Stimulated activated CD8-positive, alpha-beta memory T cell treated with anti-CD3 and anti-CD28 coated beads, Interleukin-2, amount 100 ng/mL, for 48 hours (primary cell): ENCODE results near the gene NOLC1.

Experiments
- DNase-seq, 2 donors: peaks; one replicate each; pipeline ENCODE4 v3.0.0-alpha.2; 2020; ENCODE audit warnings: low read depth in 2 of 2

Gene NOLC1

DNA sequence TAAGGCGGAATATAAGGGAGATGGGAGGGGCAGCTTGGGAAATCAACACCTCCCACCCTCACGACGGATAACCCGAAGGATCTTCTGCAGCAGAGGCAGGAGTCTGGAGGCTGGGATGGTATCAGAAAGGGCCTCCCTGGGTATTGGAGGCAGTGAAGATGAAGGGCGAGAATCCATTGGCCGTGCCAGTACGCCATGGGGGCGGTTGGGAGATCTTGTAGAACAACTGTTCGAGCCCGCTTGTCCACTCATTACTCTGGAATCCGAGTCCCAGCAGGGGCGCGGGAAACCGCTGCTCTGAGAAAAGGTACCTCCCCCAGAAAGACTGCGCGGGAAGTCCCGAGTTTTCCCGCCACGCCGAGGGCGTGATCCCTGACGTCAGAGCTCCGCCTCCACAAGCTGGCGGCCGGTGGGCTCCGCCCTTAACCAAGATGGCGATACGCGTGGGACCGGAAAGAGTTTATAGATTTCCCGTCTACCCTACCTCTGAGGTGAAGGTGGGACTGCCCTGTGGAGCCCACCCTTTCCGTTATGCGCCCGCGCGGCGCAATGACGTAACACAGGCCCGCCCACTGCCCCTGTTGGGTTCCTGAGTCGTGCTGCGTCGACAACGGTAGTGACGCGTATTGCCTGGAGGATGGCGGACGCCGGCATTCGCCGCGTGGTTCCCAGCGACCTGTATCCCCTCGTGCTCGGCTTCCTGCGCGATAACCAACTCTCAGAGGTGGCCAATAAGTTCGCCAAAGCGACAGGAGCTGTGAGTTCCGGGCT is at the start of gene NOLC1:
NOLC1 (plus strand) TSS at position 616 of the 771 bp plus-strand sequence; CDS start at position 638, 22 bp downstream.
- DNase-seq = peak; percentile 99 to 100

DNA sequence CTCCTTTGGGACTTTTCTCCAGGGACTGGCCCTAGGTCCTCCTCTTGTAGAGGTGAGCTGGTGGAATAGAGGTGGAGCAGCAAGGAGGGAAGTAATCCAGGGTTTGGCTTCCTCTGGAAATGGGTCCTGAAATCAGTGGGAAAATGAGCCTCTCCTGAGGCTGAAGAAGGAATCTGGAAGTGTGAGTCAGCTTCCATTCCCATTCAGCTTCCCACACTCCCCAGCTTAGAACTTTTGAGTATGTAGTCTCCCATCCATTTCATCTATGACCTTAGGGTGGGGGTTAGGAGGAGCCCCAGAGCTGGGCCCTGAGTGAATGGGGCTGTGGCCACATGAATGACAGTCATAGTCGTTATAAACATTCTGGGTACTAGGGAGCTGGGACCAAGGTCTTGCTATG is 49.8 kb upstream of the NOLC1 start:
- DNase-seq = no peak

- no peak for DNase-seq
These were observed 45.2 kb upstream of the NOLC1 start for GRCh38 chr10:102106998-102107397.

DNA sequence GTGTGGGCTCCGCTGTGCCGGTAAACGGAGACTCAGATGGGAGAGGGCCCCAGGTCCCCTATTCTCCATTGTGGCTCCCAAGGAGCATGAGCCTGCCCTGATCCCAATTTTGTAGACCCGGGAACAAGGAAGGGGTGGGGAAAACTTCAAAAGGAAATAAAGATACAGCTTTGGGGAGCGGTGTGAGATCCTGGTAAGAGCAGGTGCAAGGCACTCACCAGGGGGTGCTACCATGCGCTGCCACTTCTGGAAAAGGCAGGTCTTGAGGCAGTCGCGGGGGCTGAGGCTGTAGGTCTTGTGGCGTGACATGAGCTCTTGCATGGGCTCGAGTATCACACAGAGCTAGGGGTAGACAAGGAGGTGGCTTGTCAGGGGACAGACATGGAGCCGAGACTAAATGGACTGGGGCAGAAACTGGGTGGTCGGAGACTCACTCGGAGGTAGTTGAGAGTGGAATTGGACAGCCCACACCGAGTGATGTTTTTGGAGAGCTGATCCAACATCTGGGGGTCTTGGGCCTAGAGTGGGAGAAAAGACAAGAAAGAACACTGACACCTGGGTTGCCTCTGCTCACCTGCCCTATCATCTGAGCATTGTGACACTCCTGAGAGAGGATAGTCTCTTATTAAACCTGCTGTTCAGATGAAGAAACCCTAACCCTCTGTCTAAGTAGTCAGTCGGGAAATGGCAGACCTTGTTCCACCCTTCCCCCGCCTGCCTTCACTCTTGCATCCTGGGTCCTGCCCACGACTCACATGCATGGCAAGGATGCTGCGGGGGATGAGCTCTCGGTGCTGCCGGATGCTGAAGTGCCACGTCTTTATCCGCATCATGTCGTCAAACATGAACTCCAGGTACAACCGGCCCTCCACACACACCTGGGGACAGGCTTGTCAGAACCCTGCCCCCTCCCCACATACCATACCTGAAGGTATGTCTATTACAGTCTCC is 42.7 kb upstream of the NOLC1 start:
- no peak for DNase-seq

DNA sequence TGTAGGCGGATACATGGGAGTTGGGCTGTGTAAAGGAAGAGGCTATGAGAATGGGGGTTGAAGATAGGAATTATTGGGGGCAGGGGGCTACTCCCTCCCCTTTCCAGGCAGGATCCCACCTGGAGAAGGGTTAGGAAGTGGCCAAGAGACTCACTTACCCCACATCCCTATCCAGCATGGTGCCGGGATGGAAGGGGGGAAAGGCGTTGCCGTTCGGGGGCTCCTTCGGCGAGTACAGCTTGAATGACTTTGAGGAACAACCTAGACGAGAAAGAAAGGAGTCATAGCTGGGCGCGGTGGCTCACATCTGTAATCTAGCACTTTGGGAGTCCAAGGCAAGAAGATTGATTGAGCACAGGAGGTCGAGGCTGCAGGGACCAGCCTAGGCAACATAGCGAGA is 40.9 kb upstream of the NOLC1 start:
- DNase-seq = no peak

GRCh38 chr10:102112210-102112817 is 39.9 kb upstream of the NOLC1 start:
- DNase-seq = no peak

DNA sequence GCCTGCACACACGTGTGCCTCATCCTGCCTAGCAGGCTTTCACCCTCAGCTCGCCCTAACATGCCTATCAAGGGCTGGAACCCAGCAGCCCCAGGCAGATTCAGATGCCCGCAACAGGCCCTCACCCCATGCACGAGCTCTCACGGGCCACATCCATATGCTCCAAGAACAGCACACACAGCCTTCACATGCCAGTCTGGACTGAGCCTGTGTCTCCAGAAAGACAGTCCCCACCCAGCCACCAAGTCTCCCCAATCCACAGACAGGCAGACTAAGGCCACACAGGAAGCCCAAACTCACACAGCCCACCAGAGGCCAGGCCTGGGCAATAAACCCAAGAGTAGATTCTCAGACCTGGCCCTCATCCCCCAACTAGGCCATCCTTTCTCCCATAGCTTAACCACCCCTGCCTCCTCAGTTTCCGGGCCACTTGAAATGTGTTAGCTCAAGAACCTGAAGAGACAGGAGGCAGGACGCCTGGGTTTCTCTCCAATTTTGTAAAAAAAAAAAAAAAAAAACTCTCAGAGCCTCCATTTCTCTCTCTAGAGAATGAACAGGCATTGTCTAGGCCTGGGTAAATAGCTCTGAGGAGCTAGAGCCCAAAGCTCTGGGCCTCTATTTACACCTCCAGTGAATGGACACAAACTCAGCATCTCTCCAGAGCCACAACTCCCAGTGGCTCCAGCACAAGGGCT is 38.8 kb upstream of the NOLC1 start:
- DNase-seq = no peak

DNA sequence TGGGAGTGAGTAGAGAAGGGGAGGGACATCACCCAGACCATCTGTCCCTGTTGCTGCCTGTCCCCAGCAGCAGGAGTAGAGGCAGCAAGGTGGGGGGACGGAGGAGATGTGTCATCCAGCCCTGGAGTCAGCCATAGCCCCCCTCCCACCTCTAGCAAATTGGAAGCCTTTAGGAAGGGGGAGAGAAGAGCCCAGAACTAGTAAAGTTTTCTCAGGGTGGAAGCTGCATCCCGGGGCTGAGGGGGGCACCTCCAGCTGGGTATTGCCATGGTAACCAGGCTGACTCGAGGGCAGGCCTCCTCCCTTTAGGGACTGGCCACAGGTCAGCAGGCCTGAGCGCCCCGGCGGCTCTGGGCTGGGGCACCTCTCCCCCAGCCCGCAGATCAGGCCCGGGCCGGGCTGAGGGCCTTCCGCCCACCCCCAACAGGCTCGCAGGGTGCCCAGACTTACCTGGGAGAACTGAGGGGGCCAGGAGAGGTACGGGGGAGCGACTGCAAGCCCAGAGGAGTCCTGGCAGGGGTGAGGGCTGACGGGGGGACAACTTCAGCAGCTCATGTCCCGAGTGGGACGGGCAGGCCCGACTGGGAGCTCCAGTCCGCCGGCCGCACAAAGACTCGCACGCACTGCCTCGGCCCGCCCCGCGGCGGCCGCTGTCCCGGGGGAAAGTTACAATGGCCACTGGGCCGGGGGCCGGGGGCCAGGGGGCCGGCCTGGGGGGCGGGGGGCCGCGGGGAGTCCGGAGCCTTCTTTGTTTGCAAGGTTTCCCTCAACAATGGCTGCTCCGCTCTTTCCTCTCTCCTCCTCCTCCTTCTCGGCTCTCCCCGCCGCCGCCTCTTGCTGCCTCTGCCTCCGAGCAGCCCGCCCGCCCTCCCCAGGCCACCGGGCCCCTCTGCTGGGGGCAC is 38.0 kb upstream of the NOLC1 start:
- no peak for DNase-seq

DNA sequence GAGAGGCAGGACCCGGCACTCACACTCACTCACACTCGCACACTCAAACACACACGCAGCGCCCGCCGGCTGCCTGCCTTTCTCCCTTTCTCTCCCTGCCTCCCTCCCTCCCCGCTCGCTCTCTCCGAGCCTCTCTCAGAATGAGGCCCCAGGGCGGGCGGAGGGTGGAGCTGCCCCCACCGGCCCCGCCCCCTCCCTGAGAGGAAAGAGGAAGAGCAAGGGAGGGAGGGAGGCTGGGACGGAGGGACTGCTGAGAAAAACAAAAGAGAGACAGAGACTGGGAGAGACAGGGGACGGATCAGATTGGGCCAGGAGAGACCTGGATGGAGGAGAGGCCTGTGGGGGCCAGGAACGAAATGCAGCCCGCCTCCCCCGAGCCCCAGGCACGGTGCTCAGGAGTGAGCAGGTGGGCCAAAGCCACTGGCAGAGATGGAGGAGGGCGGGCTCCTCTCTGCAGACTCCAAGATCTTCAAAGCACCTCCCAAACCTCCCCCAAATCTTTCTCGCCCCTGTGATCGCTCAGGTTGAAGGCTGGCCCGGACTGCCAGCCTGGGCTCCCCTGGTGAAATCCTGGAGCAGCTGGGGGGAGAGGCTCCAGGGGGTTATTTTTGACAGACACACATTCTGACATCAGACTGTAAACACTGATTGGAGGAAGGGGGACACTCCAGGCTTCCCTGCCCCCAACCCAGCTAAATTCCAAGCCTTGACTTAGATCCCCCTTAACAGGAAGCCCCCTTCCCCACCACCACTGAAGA is 37.1 kb upstream of the NOLC1 start:
- peak; percentile 86 to 87 for DNase-seq

GRCh38 chr10:102115775-102116174 is 36.4 kb upstream of the NOLC1 start:
- no peak for DNase-seq

- no peak for DNase-seq
These were observed 35.5 kb upstream of the NOLC1 start for GRCh38 chr10:102116656-102117055.

GRCh38 chr10:102117391-102118159 is 34.6 kb upstream of the NOLC1 start:
- DNase-seq = peak; percentile 36 to 40

DNA sequence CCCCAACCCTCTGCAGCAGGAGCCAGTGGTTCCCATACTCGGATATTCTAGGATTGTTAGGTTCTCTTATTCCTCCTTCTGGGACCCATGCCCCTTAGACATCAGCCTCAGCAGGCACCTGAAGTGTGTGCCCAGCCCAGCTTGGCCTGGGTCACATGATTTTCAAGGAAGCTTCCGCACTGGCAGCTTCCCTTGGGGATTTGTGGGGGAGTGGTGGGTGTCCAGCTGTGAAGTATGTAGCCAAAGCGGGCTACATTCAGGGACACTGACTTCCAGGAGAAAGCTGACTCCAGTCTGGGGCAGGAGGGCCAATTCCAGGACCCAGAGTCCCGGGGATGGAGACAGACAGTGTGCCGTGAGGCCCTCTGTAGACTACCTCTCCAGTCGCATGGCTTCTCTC is 33.3 kb upstream of the NOLC1 start:
- no peak for DNase-seq

GRCh38 chr10:102119417-102120141 is 32.6 kb upstream of the NOLC1 start:
- peak; percentile 38 to 39 for DNase-seq

- peak; percentile 49 to 62 for DNase-seq
These were observed 31.8 kb upstream of the NOLC1 start, which contains the start of gene LDB1 for GRCh38 chr10:102120142-102120990. Gene LDB1, minus strand, starts transcription at chr10:102120368. Its CDS starts 258 bp downstream, at chr10:102120110.

GRCh38 chr10:102120991-102121738 is 31.0 kb upstream of the NOLC1 start:
- DNase-seq = no peak
